BLaER1 (cell line): ENCODE results near the gene G0S2.
A peak's percentile ranks its signal among the peaks of the same experiment; 100 is the strongest.

Source experiments
- H3K27ac ChIP-seq: shearing (Covaris generic); formaldehyde crosslinking; 2 replicates; pipeline ENCODE4 v1.8.1; 2022
- H3K27me3 ChIP-seq: shearing (Covaris generic); formaldehyde crosslinking; 2 replicates; pipeline ENCODE4 v1.8.1; 2022
- H3K36me3 ChIP-seq: shearing (Covaris generic); formaldehyde crosslinking; 2 replicates; pipeline ENCODE4 v1.8.1; 2022
- H3K4me1 ChIP-seq: shearing (Covaris generic); formaldehyde crosslinking; 2 replicates; pipeline ENCODE4 v1.8.1; 2022
- H3K4me2 ChIP-seq: shearing (Covaris generic); formaldehyde crosslinking; 2 replicates; pipeline ENCODE4 v1.8.1; 2022
- H3K4me3 ChIP-seq: shearing (Covaris generic); formaldehyde crosslinking; 2 replicates; pipeline ENCODE4 v1.8.1; 2022
- H3K9ac ChIP-seq: shearing (Covaris generic); formaldehyde crosslinking; 2 replicates; pipeline ENCODE4 v1.8.1; 2022
- H3K9me3 ChIP-seq: shearing (Covaris generic); formaldehyde crosslinking; 2 replicates; pipeline ENCODE4 v1.8.1; 2022
- H4K20me1 ChIP-seq: shearing (Covaris generic); formaldehyde crosslinking; 2 replicates; pipeline ENCODE4 v1.8.1; 2022
- Cebpa-rat ChIP-seq: shearing (Covaris generic); IDR thresholded peaks from 2 replicates; pipeline ENCODE4 v1.8.1; 2022

The G0S2 gene

GRCh38 chr1:209633335-209633997, 41.7 kb upstream of the G0S2 start:
- TF ChIP-seq Cebpa-rat, result no peak
- H3K27ac ChIP-seq, result no peak overlapping the region
- H3K4me1 ChIP-seq, result peaks cover 11% of the 10 kb centered on the region
- H3K27me3 ChIP-seq, result no peaks in the 10 kb centered on the region
- no peaks in the 10 kb centered on the region for H3K36me3 ChIP-seq
- H3K9me3 ChIP-seq, result no peaks in the 10 kb centered on the region
- H3K9ac ChIP-seq, result no peak overlapping the region
- H4K20me1 ChIP-seq, result no peaks in the 10 kb centered on the region
- H3K4me3 ChIP-seq, result no peak overlapping the region
- no peak overlapping the region for H3K4me2 ChIP-seq

- no peak overlapping the region for H3K27ac ChIP-seq
- H3K4me2 ChIP-seq, result no peak overlapping the region
- no peaks in the 10 kb centered on the region for H3K36me3 ChIP-seq
- TF ChIP-seq Cebpa-rat, result no peak
- no peaks in the 10 kb centered on the region for H3K9me3 ChIP-seq
- H3K9ac ChIP-seq, result no peak overlapping the region
- H3K4me3 ChIP-seq, result no peak overlapping the region
- H4K20me1 ChIP-seq, result no peaks in the 10 kb centered on the region
- H3K27me3 ChIP-seq, result no peaks in the 10 kb centered on the region
- H3K4me1 ChIP-seq, result peaks cover 11% of the 10 kb centered on the region
These were observed 41.0 kb upstream of the G0S2 start for GRCh38 chr1:209634005-209634737.

- no peak overlapping the region for H3K4me2 ChIP-seq
- H3K4me3 ChIP-seq, result no peak overlapping the region
- H3K27me3 ChIP-seq, result no peaks in the 10 kb centered on the region
- H4K20me1 ChIP-seq, result no peaks in the 10 kb centered on the region
- TF ChIP-seq Cebpa-rat, result no peak
- no peaks in the 10 kb centered on the region for H3K36me3 ChIP-seq
- no peak overlapping the region for H3K9ac ChIP-seq
- no peak overlapping the region for H3K27ac ChIP-seq
- H3K4me1 ChIP-seq, result peaks cover 11% of the 10 kb centered on the region
- H3K9me3 ChIP-seq, result no peaks in the 10 kb centered on the region
These were observed 39.4 kb upstream of the G0S2 start for GRCh38 chr1:209635850-209636249.

- H3K4me3 ChIP-seq, result no peak overlapping the region
- H3K9me3 ChIP-seq, result no peaks in the 10 kb centered on the region
- peaks cover 25% of the 10 kb centered on the region for H3K4me1 ChIP-seq
- H4K20me1 ChIP-seq, result no peaks in the 10 kb centered on the region
- no peak for TF ChIP-seq Cebpa-rat
- no peaks in the 10 kb centered on the region for H3K36me3 ChIP-seq
- H3K27ac ChIP-seq, result no peak overlapping the region
- no peaks in the 10 kb centered on the region for H3K27me3 ChIP-seq
- H3K9ac ChIP-seq, result no peak overlapping the region
- no peak overlapping the region for H3K4me2 ChIP-seq
These were observed 33.4 kb upstream of the G0S2 start for GRCh38 chr1:209641832-209642172.

- H3K27ac ChIP-seq, result no peak overlapping the region
- H3K9ac ChIP-seq, result no peak overlapping the region
- H4K20me1 ChIP-seq, result no peaks in the 10 kb centered on the region
- H3K9me3 ChIP-seq, result no peaks in the 10 kb centered on the region
- H3K4me2 ChIP-seq, result no peak overlapping the region
- H3K36me3 ChIP-seq, result no peaks in the 10 kb centered on the region
- H3K4me1 ChIP-seq, result peaks cover 29% of the 10 kb centered on the region
- no peak for TF ChIP-seq Cebpa-rat
- H3K27me3 ChIP-seq, result no peaks in the 10 kb centered on the region
- no peak overlapping the region for H3K4me3 ChIP-seq
These were observed 32.4 kb upstream of the G0S2 start for GRCh38 chr1:209642816-209643215.

- no peak overlapping the region for H3K4me2 ChIP-seq
- peaks cover 34% of the 10 kb centered on the region for H3K4me1 ChIP-seq
- no peak for TF ChIP-seq Cebpa-rat
- H3K4me3 ChIP-seq, result no peak overlapping the region
- H3K9me3 ChIP-seq, result no peaks in the 10 kb centered on the region
- no peak overlapping the region for H3K27ac ChIP-seq
- no peak overlapping the region for H3K9ac ChIP-seq
- H3K27me3 ChIP-seq, result no peaks in the 10 kb centered on the region
- no peaks in the 10 kb centered on the region for H3K36me3 ChIP-seq
- H4K20me1 ChIP-seq, result no peaks in the 10 kb centered on the region
These were observed 31.8 kb upstream of the G0S2 start for GRCh38 chr1:209643285-209644020.

GRCh38 chr1:209645574-209646452, 29.4 kb upstream of the G0S2 start:
- Histone ChIP-seq H3K4me2 (peak overlapping the region; percentile 76), H4K20me1 (no peaks in the 10 kb centered on the region), H3K27me3 (no peaks in the 10 kb centered on the region), H3K4me3 (no peak overlapping the region), H3K4me1 (peaks cover 58% of the 10 kb centered on the region), H3K36me3 (no peaks in the 10 kb centered on the region), H3K9ac (no peak overlapping the region), H3K9me3 (no peaks in the 10 kb centered on the region), H3K27ac (peak overlapping the region; percentile 45; the same call in 1 of the 2 replicates)
- TF ChIP-seq Cebpa-rat, result no peak

GRCh38 chr1:209646558-209646957, 28.7 kb upstream of the G0S2 start:
- Histone ChIP-seq H3K4me3 (no peak overlapping the region), H4K20me1 (no peaks in the 10 kb centered on the region), H3K9ac (no peak overlapping the region), H3K27me3 (no peaks in the 10 kb centered on the region), H3K4me1 (peaks cover 65% of the 10 kb centered on the region), H3K9me3 (no peaks in the 10 kb centered on the region), H3K36me3 (no peaks in the 10 kb centered on the region), H3K4me2 (peak overlapping the region; percentile 76), H3K27ac (peak overlapping the region; percentile 45; the same call in 1 of the 2 replicates)
- TF ChIP-seq Cebpa-rat, result no peak

- peaks cover 69% of the 10 kb centered on the region for H3K4me1 ChIP-seq
- no peak for TF ChIP-seq Cebpa-rat
- H3K4me2 ChIP-seq, result no peak overlapping the region
- H3K27me3 ChIP-seq, result no peaks in the 10 kb centered on the region
- no peak overlapping the region for H3K4me3 ChIP-seq
- no peak overlapping the region for H3K27ac ChIP-seq
- H3K9ac ChIP-seq, result no peak overlapping the region
- no peaks in the 10 kb centered on the region for H4K20me1 ChIP-seq
- no peaks in the 10 kb centered on the region for H3K36me3 ChIP-seq
- no peaks in the 10 kb centered on the region for H3K9me3 ChIP-seq
These were observed 28.1 kb upstream of the G0S2 start for GRCh38 chr1:209647156-209647555.
